Measurements from ENCODE around the gene FPR2. TPM values are rescaled to one million over a fixed set of nuclear protein-coding genes. Genes with fewer than 3 reads are reported as not detected.
A peak's percentile ranks its signal among the peaks of the same experiment; 100 is the strongest.

Gene FPR2
- total and polyA plus RNA-seq, 9 of the 15 experiments (the other 6 are each of a cell fraction or from before 2014, with no cell fraction given) = 0.03 to 0.15 (median 0.07) TPM; not detected in 6

DNA sequence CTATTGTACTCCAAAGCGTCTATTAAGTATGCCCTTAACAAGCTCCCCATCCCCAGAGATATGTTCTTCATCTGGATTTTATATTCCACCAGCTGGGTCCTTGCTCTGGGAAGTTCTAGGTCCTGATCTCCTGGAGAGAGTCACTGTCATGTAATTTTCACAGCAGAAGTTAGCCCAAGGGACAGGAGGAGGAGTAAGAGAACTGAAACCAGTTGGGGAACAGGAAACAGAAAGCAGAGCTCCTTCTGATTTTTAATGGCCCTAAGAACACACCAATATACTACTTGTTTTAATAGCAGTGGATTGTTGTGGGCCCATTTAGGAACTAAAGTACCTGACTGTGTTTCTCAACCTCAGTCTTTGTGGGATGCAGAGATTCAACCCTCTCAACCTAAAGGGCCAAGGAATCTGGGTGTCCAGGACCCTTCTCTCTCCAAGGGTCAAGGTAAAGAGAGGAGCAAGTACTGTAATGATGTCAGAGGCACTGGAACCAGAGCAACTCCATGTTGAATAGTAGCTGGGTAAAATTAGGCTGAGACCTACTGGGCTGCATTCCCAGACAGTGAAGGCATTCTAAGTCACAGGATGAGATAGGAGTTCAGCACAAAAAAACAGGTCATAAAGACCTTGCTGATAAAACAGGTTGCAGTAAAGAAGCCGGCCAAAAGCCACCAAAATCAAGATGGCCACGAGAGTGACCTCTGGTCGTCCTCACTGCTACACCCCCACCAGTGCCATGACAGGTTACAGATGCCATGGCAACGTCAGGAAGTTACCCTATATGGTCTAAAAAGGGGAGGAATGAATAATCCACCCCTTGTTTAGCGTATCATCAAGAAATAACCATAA lies 25.9 kb downstream of the FPR2 start (continued):
- TF ChIP-seq, protein P1, sequence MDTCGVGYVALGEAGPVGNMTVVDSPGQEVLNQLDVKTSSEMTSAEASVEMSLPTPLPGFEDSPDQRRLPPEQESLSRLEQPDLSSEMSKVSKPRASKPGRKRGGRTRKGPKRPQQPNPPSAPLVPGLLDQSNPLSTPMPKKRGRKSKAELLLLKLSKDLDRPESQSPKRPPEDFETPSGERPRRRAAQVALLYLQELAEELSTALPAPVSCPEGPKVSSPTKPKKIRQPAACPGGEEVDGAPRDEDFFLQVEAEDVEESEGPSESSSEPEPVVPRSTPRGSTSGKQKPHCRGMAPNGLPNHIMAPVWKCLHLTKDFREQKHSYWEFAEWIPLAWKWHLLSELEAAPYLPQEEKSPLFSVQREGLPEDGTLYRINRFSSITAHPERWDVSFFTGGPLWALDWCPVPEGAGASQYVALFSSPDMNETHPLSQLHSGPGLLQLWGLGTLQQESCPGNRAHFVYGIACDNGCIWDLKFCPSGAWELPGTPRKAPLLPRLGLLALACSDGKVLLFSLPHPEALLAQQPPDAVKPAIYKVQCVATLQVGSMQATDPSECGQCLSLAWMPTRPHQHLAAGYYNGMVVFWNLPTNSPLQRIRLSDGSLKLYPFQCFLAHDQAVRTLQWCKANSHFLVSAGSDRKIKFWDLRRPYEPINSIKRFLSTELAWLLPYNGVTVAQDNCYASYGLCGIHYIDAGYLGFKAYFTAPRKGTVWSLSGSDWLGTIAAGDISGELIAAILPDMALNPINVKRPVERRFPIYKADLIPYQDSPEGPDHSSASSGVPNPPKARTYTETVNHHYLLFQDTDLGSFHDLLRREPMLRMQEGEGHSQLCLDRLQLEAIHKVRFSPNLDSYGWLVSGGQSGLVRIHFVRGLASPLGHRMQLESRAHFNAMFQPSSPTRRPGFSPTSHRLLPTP (IDR thresholded peaks at IDR 0.05; ENCODE audit: borderline replicate concordance, extremely low read depth, insufficient read length) = no peak
- TF ChIP-seq NONO (IDR thresholded peaks at IDR 0.05; ENCODE audit: low read depth in 2 of 2, low read length in 1 of 2) (no peak), SNRNP70 (optimal IDR thresholded peaks at IDR 0.05; ENCODE audit: low read depth, low read length) (no peak), U2AF1 (optimal IDR thresholded peaks at IDR 0.05; ENCODE audit: low read depth, low read length) (no peak), ZNF217 (CRISPR knock-in tag; IDR thresholded peaks at IDR 0.05) (no peak), CHD4 (IDR thresholded peaks at IDR 0.05; ENCODE audit: insufficient read depth, insufficient replicate concordance, low read depth, low read length, poor library complexity, severe bottlenecking) (no peak), FOXP1 (CRISPR knock-in tag; IDR thresholded peaks at IDR 0.05) (no peak), POLR2AphosphoS5 (IDR thresholded peaks at IDR 0.05; ENCODE audit: control insufficient read depth, insufficient read depth, low read depth, low read length) (no peak), ZBTB17 (CRISPR knock-in tag; IDR thresholded peaks at IDR 0.05) (peak; percentile 88), CHCHD3 (CRISPR knock-in tag; IDR thresholded peaks at IDR 0.05) (no peak), ELF1 (tag; IDR thresholded peaks at IDR 0.05) (no peak), PHTF2 (CRISPR knock-in tag; IDR thresholded peaks at IDR 0.05) (peak; percentile 91)
- TF ChIP-seq, protein P2, sequence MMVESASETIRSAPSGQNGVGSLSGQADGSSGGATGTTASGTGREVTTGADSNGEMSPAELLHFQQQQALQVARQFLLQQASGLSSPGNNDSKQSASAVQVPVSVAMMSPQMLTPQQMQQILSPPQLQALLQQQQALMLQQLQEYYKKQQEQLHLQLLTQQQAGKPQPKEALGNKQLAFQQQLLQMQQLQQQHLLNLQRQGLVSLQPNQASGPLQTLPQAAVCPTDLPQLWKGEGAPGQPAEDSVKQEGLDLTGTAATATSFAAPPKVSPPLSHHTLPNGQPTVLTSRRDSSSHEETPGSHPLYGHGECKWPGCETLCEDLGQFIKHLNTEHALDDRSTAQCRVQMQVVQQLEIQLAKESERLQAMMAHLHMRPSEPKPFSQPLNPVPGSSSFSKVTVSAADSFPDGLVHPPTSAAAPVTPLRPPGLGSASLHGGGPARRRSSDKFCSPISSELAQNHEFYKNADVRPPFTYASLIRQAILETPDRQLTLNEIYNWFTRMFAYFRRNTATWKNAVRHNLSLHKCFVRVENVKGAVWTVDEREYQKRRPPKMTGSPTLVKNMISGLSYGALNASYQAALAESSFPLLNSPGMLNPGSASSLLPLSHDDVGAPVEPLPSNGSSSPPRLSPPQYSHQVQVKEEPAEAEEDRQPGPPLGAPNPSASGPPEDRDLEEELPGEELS (CRISPR knock-in tag; IDR thresholded peaks at IDR 0.05; ENCODE audit: borderline replicate concordance) = no peak
- TF ChIP-seq, protein P3, sequence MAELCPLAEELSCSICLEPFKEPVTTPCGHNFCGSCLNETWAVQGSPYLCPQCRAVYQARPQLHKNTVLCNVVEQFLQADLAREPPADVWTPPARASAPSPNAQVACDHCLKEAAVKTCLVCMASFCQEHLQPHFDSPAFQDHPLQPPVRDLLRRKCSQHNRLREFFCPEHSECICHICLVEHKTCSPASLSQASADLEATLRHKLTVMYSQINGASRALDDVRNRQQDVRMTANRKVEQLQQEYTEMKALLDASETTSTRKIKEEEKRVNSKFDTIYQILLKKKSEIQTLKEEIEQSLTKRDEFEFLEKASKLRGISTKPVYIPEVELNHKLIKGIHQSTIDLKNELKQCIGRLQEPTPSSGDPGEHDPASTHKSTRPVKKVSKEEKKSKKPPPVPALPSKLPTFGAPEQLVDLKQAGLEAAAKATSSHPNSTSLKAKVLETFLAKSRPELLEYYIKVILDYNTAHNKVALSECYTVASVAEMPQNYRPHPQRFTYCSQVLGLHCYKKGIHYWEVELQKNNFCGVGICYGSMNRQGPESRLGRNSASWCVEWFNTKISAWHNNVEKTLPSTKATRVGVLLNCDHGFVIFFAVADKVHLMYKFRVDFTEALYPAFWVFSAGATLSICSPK (IDR thresholded peaks at IDR 0.05; ENCODE audit: borderline replicate concordance) = no peak
- TF ChIP-seq, protein P4, sequence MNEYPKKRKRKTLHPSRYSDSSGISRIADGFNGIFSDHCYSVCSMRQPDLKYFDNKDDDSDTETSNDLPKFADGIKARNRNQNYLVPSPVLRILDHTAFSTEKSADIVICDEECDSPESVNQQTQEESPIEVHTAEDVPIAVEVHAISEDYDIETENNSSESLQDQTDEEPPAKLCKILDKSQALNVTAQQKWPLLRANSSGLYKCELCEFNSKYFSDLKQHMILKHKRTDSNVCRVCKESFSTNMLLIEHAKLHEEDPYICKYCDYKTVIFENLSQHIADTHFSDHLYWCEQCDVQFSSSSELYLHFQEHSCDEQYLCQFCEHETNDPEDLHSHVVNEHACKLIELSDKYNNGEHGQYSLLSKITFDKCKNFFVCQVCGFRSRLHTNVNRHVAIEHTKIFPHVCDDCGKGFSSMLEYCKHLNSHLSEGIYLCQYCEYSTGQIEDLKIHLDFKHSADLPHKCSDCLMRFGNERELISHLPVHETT (CRISPR knock-in tag; conservative IDR thresholded peaks at IDR 0.05 in 1 of 2, IDR thresholded peaks at IDR 0.05 in 1 of 2) = peak in 1 of 2 experiments; percentile 99; a peak in 2 of 4 replicates

All from K562 (cell line).